Measurements from ENCODE around the gene B3GNT3. TPM values are rescaled to one million over a fixed set of nuclear protein-coding genes. Genes with fewer than 3 reads are reported as not detected.

The B3GNT3 gene
- total and polyA plus RNA-seq, 2 donors (not counting 1 experiment from before 2014, with no cell fraction given) = not detected

DNA sequence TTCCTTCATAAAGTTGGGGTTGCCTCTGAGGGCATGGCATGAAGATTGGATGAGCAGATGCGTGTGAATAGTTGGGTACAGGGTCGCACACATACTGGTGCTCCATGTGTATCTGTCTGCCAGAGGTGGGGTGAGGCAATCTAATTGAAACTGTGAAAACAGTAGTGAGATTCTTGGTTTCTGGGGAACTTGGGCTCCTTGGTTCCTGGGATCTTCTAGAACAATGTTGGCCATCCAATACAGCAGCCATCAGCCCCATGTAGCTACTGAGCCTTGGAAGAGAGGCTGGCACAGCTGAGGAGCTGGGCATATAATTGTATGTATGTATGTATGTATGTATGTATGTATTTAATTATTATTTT lies 43.0 kb upstream of the B3GNT3 start:
- Histone ChIP-seq H3K79me2 (ENCODE audit: control insufficient read depth, insufficient read depth, low read length) (no peaks in the 10 kb centered on the region), H3K27me3 (ENCODE audit: control insufficient read depth, insufficient read depth, low read length) (no peaks in the 10 kb centered on the region), H3K9ac (ENCODE audit: insufficient read depth, low read length) (no peak overlapping the region), H3K4me3 (replicated peaks in 1 of 4; ENCODE audit: control extremely low read depth in 1 of 4, insufficient read depth in 1 of 4, low read depth in 3 of 4, low read length in 4 of 4) (no peak overlapping the region), H3K4me2 (ENCODE audit: extremely low read depth, insufficient read depth, low read length) (no peak overlapping the region), H4K20me1 (ENCODE audit: control insufficient read depth, extremely low read depth, insufficient read depth, low read length) (no peaks in the 10 kb centered on the region), H3K27ac (ENCODE audit: insufficient read depth, low read length) (no peak overlapping the region), H3K9me3 (ENCODE audit: control insufficient read depth, insufficient read depth, low read depth, low read length) (no peaks in the 10 kb centered on the region), H3K4me1 (ENCODE audit: control insufficient read depth, extremely low read depth, insufficient read depth, low read length) (peaks cover 2% of the 10 kb centered on the region), H3K36me3 (ENCODE audit: control insufficient read depth, insufficient read depth, low read length) (no peaks in the 10 kb centered on the region), H2AFZ (ENCODE audit: low read length) (no peak overlapping the region)
- no peak for DNase-seq (ENCODE audit: low read depth in 2 of 2)
- no peak for TF ChIP-seq EZH2 (IDR thresholded peaks at IDR 0.05; ENCODE audit: low read length, missing control alignments)
- TF ChIP-seq CTCF (conservative IDR thresholded peaks at IDR 0.05 in 1 of 2, IDR thresholded peaks at IDR 0.05 in 1 of 2; ENCODE audit: low read depth in 1 of 2, low read length in 2 of 2) = no peak

DNA sequence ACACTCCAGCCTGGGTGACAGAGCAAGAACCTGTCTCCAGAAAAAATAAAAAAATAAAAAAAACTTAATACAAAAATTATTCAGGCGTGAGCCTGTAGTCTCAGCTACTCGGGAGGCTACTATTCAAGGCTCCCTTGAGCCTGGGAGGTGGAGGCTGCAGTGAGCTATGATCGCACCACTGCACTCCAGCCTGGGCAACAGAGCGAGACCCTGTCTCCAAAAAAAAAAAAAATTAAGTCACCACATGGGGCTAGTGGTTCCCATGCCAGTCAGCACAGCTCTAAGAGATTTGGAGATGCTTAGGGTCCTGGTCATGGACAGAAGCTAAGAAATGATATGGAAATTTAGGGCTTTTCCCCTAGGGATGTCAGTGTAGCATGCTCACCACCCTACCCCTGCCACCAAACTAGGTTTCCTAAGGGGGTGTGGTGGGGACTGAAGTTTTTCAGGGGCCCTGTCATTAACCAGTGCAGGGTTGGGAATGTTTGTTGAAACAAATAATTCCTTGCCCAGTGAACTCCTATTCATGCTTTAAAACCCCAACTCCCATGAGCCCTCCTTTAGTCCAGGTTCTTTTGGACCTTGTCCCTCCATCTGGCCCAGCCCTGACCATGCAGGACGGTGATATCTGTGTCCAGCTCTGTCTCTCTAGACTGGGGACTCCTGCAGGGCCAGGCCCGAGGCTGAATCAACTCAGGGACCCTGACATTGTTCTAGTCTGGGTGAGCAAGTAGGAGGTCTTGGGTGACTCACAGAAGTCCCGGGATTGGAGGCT lies 41.9 kb upstream of the B3GNT3 start:
- Histone ChIP-seq H3K9ac (ENCODE audit: insufficient read depth, low read length) (no peak overlapping the region), H3K36me3 (ENCODE audit: control insufficient read depth, insufficient read depth, low read length) (no peaks in the 10 kb centered on the region), H3K79me2 (ENCODE audit: control insufficient read depth, insufficient read depth, low read length) (no peaks in the 10 kb centered on the region), H3K9me3 (ENCODE audit: control insufficient read depth, insufficient read depth, low read depth, low read length) (no peaks in the 10 kb centered on the region), H3K27ac (ENCODE audit: insufficient read depth, low read length) (no peak overlapping the region), H3K27me3 (ENCODE audit: control insufficient read depth, insufficient read depth, low read length) (no peaks in the 10 kb centered on the region), H4K20me1 (ENCODE audit: control insufficient read depth, extremely low read depth, insufficient read depth, low read length) (no peaks in the 10 kb centered on the region), H3K4me1 (ENCODE audit: control insufficient read depth, extremely low read depth, insufficient read depth, low read length) (no peaks in the 10 kb centered on the region), H3K4me2 (ENCODE audit: extremely low read depth, insufficient read depth, low read length) (no peak overlapping the region), H2AFZ (ENCODE audit: low read length) (no peak overlapping the region), H3K4me3 (replicated peaks in 1 of 4; ENCODE audit: control extremely low read depth in 1 of 4, insufficient read depth in 1 of 4, low read depth in 3 of 4, low read length in 4 of 4) (no peak overlapping the region)
- TF ChIP-seq EZH2 (IDR thresholded peaks at IDR 0.05; ENCODE audit: low read length, missing control alignments) = no peak
- no peak for TF ChIP-seq CTCF (conservative IDR thresholded peaks at IDR 0.05 in 1 of 2, IDR thresholded peaks at IDR 0.05 in 1 of 2; ENCODE audit: low read depth in 1 of 2, low read length in 2 of 2)
- DNase-seq (ENCODE audit: low read depth in 2 of 2) = no peak

DNA sequence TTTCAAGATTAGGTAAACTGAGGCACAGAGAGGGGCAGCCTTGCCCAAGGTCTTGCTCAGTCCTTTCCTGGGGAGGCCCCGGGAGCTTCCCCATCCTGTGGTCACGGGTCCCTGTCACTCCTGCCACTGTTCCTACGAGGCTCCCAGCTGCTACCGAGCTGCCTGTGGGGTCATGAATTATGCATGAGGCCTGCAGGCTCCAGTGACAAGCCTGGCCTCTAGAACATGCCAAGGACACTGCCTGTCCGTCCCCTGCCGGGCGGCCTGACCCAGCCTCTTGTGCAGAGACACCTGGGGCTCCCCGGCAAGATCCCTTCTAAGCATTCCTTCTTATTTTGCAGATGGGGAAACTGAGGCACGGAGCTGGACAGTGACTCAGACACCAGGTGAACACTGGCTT lies 41.0 kb upstream of the B3GNT3 start:
- H4K20me1 ChIP-seq (ENCODE audit: control insufficient read depth, extremely low read depth, insufficient read depth, low read length) = no peaks in the 10 kb centered on the region

More for the DNA sequence above, 41.0 kb upstream of the B3GNT3 start:
- H3K27ac ChIP-seq (ENCODE audit: insufficient read depth, low read length) = no peak overlapping the region
- H3K4me1 ChIP-seq (ENCODE audit: control insufficient read depth, extremely low read depth, insufficient read depth, low read length) = no peaks in the 10 kb centered on the region
- no peak overlapping the region for H3K4me2 ChIP-seq (ENCODE audit: extremely low read depth, insufficient read depth, low read length)
- no peak overlapping the region for H3K4me3 ChIP-seq (replicated peaks in 1 of 4; ENCODE audit: control extremely low read depth in 1 of 4, insufficient read depth in 1 of 4, low read depth in 3 of 4, low read length in 4 of 4)
- no peak overlapping the region for H2AFZ ChIP-seq (ENCODE audit: low read length)
- H3K36me3 ChIP-seq (ENCODE audit: control insufficient read depth, insufficient read depth, low read length) = no peaks in the 10 kb centered on the region
- H3K27me3 ChIP-seq (ENCODE audit: control insufficient read depth, insufficient read depth, low read length) = no peaks in the 10 kb centered on the region
- no peaks in the 10 kb centered on the region for H3K9me3 ChIP-seq (ENCODE audit: control insufficient read depth, insufficient read depth, low read depth, low read length)
- TF ChIP-seq EZH2 (IDR thresholded peaks at IDR 0.05; ENCODE audit: low read length, missing control alignments) (no peak), CTCF (conservative IDR thresholded peaks at IDR 0.05 in 1 of 2, IDR thresholded peaks at IDR 0.05 in 1 of 2; ENCODE audit: low read depth in 1 of 2, low read length in 2 of 2) (no peak)
- no peak overlapping the region for H3K9ac ChIP-seq (ENCODE audit: insufficient read depth, low read length)
- no peak for DNase-seq (ENCODE audit: low read depth in 2 of 2)
- no peaks in the 10 kb centered on the region for H3K79me2 ChIP-seq (ENCODE audit: control insufficient read depth, insufficient read depth, low read length)

Measured in fibroblast of lung (primary cell).